Stimulated activated naive B cell treated with anti-CD40 and anti-IgM and Interleukin-4, amounts not matched to agents 10 μg/mL and 1 μg/mL and 100 μg/mL, for 72 hours (primary cell): ENCODE measurements around the gene NAP1L4.
A peak's percentile ranks its signal among the peaks of the same experiment; 100 is the strongest.

Source experiments
- ATAC-seq, 2 donors: fragments of 150-1000 bp; cut with Tn5 transposase; replicated peaks; 2 replicates each; pipeline ENCODE4 v1.10.0; 2021; ENCODE audit warnings: moderate library complexity in 1 of 2
- DNase-seq: peaks from one replicate; pipeline ENCODE4 v3.0.0; 2021
- H3K27ac Mint-ChIP-seq: one replicate; pipeline ENCODE4 v1.8.0; 2022; ENCODE audit warnings: mild to moderate bottlenecking, mixed read lengths
- H3K27me3 Mint-ChIP-seq, 2 donors: one replicate each; pipeline ENCODE4 v1.8.0; 2022; ENCODE audit warnings: mixed read lengths in 2 of 2
- H3K36me3 Mint-ChIP-seq, 2 donors: one replicate each; pipeline ENCODE4 v1.8.0; 2022; ENCODE audit warnings: mixed read lengths in 2 of 2, mild to moderate bottlenecking in 1 of 2
- H3K4me1 Mint-ChIP-seq, 2 donors: one replicate each; pipeline ENCODE4 v1.8.0; 2022; ENCODE audit warnings: mixed read lengths in 2 of 2, mild to moderate bottlenecking in 1 of 2
- H3K4me3 Mint-ChIP-seq, 2 donors: one replicate each; pipeline ENCODE4 v1.8.0; 2022; ENCODE audit warnings: mild to moderate bottlenecking in 2 of 2, mixed read lengths in 2 of 2, moderate library complexity in 1 of 2
- H3K9me3 Mint-ChIP-seq, 2 donors: one replicate each; pipeline ENCODE4 v1.8.0; 2022; ENCODE audit warnings: mixed read lengths in 2 of 2, mild to moderate bottlenecking in 1 of 2

NAP1L4 gene

DNA sequence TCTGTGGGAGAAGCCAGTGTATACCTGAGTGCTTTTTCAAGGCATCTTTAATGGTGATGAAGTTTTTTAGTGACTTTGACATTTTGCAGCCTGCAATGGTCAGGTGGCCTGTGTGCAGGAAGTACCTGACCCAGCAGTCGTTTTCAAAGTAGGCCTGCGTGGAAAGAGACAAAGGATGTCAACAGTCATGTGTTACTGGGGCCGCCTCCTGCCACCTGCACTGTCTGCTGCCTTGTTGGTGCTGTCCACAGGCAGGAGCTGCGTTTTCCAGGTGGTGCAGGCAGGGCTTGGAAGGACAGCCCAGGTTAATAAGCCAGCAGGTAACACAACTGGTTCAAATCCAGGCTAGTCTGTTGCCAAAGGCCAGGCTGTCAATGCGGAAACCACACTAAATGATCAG is 26.5 kb upstream of the NAP1L4 start:
- Mint-ChIP-seq H3K4me1 (peaks cover 21% of the 10 kb centered on the region in 2 donors), H3K27me3 (no peaks in the 10 kb centered on the region), H3K4me3 (no peak overlapping the region), H3K9me3 (no peaks in the 10 kb centered on the region), H3K27ac (no peak overlapping the region), H3K36me3 (peaks cover 37 to 61% of the 10 kb centered on the region in 2 donors)
- DNase-seq (no peak), ATAC-seq (no peak)

DNA sequence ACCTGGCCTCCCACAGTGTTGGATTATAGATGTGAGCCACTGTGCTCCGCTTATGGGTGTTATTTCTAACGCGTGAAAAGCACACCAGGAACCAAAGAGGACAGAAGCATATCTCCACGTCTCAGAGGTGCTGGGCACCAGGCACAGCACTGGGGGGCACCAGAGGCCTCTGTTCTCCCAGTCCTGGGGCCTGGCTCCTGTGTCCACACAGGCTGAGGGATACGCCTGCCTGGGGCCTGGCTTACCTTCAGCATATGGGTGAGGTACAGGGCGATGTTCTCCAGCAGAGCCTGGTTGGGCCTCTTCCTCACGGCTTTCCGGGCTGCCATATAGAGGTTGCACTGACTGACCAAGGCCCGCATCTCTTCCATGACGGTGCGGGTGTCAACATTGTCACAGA is 24.7 kb upstream of the NAP1L4 start:
- H3K36me3 Mint-ChIP-seq, result peaks cover 33 to 53% of the 10 kb centered on the region in 2 donors
- no peak overlapping the region for H3K27ac Mint-ChIP-seq
- H3K4me1 Mint-ChIP-seq, result peaks cover 4 to 7% of the 10 kb centered on the region in 2 donors
- no peaks in the 10 kb centered on the region for H3K27me3 Mint-ChIP-seq
- DNase-seq, result no peak
- no peak overlapping the region for H3K4me3 Mint-ChIP-seq
- no peaks in the 10 kb centered on the region for H3K9me3 Mint-ChIP-seq
- ATAC-seq, result no peak

- peaks cover 35 to 54% of the 10 kb centered on the region in 2 donors for H3K36me3 Mint-ChIP-seq
- peaks cover 0 to 4% of the 10 kb centered on the region in 2 donors for H3K4me1 Mint-ChIP-seq
- H3K27me3 Mint-ChIP-seq, result no peaks in the 10 kb centered on the region
- DNase-seq, result no peak
- H3K4me3 Mint-ChIP-seq, result no peak overlapping the region
- no peak for ATAC-seq
- no peak overlapping the region for H3K27ac Mint-ChIP-seq
- H3K9me3 Mint-ChIP-seq, result no peaks in the 10 kb centered on the region
Observed at GRCh38 chr11:3015796-3016195, 23.7 kb upstream of the NAP1L4 start.

DNA sequence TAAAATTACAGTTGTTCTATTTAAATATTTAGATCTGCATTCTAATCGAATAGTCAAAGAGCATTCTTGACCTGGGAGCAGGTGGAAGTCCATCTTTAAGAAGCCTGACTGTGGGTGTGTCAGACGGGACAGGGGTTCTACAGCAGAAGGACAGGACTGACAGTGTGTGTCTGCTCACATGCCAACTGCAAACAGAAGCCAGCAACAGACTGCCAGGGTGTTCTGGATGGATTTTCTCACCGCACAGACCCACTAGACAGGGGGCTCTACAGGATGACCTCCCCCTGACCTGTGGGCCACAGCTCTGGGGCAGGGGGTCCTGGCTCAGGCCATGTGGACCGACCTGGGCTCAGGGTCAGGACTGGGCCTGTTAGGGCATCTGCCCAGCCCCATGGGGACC is 22.8 kb upstream of the NAP1L4 start:
- no peak for DNase-seq
- H3K27me3 Mint-ChIP-seq, result no peaks in the 10 kb centered on the region
- H3K9me3 Mint-ChIP-seq, result no peaks in the 10 kb centered on the region
- no peak overlapping the region for H3K27ac Mint-ChIP-seq
- H3K36me3 Mint-ChIP-seq, result peaks cover 30 to 50% of the 10 kb centered on the region in 2 donors
- no peak for ATAC-seq
- H3K4me1 Mint-ChIP-seq, result no peaks in the 10 kb centered on the region
- no peak overlapping the region for H3K4me3 Mint-ChIP-seq

- Mint-ChIP-seq H3K36me3 (peaks cover 27 to 50% of the 10 kb centered on the region in 2 donors), H3K27ac (no peak overlapping the region), H3K4me3 (no peak overlapping the region), H3K9me3 (no peaks in the 10 kb centered on the region), H3K27me3 (no peaks in the 10 kb centered on the region), H3K4me1 (no peaks in the 10 kb centered on the region)
- ATAC-seq (peak; percentile 76 to 86), DNase-seq (peak; percentile 24)
Observed at GRCh38 chr11:3014057-3014938, 22.2 kb upstream of the NAP1L4 start.

DNA sequence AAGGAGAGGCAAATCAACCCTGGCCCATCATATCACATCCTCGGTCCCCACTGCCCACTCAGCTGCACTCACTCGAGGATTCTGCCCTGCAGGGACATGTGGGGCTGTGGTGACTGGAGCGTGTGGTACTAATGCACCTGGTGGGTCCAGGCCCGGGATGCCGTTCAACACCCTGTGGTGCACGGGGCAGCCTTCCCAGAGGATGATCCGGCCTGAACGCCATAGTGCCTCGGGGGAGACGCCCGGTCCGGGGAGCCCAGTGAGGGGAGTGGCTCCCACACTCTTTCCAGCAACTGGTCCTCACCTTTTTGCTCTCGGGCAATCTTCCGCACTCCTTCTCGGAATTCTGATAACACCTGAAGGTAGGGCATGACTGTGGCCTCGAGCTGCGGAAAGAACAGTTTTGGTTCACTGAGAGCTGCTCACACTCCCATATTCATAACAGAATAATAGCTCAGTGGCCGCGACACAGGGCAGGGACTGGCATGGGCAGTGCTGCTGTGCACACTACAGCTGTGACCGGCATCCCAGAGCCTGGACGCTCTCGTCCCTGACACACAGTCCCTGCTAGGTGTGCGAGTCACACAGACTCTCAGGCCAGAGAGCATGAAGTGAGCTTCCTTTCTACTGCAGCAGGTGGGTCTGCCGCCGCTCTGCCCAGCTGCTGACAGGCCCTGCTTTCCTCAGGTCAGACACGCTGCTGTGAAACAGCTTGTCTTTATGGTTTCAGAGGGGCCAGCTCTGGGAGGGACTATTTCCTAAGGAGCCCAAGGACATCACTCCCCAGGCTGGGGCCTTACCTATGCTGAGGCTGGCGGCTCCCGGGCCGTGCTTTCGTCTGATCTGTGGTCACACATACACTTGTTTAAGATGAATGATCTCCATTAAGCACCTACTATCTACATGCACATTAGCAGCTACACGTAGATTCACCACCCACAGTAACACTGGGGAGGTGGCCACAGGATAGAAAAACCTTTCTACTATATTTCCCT is 20.1 kb upstream of the NAP1L4 start:
- H3K9me3 Mint-ChIP-seq, result no peaks in the 10 kb centered on the region
- ATAC-seq, result no peak
- H3K27me3 Mint-ChIP-seq, result no peaks in the 10 kb centered on the region
- H3K36me3 Mint-ChIP-seq, result peaks cover 43 to 47% of the 10 kb centered on the region in 2 donors
- DNase-seq, result no peak
- H3K4me1 Mint-ChIP-seq, result peaks cover 0 to 5% of the 10 kb centered on the region in 2 donors
- H3K27ac Mint-ChIP-seq, result peak overlapping the region; percentile 9
- no peak overlapping the region for H3K4me3 Mint-ChIP-seq

DNA sequence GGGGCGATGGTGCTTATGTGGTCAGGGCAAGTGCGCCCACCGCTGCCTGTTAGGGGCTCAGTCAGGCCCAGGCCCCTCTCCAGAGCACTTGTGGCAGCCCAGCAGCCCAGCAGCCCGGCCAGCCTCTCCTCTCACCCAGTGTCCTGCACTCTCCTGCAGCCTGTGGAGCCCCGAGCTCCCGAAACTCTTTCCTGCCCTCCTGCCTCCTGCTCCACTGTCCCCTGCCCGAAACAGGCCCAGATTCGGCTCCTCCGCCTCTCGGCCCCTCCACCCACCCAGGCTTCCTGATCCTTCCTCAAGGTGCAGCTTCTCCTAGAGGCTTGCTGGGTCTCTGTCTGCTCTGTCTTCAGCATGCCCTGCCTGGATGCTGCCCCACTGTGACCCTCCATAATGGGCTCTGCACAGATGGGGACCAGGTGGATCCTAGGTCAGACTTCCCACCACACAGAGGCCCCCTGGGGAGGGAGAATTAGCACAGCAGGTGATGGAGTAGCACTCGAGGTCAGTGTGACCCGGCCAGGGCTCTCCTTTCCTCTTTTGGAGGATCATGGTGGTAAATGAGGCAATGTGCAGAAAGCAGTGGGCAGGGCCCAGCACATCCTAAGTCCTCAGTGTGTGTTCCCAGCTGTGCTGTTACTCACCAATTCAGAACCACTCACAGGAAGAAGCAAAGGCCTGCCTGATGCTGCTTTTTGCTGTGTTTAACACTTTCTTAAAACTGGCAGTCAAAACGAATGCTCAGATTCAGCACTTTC is 18.6 kb upstream of the NAP1L4 start:
- Mint-ChIP-seq H3K27me3 (no peaks in the 10 kb centered on the region), H3K9me3 (no peaks in the 10 kb centered on the region), H3K27ac (peak overlapping the region; percentile 31), H3K4me3 (no peak overlapping the region), H3K4me1 (peaks cover 0 to 5% of the 10 kb centered on the region in 2 donors), H3K36me3 (peaks cover 46 to 48% of the 10 kb centered on the region in 2 donors)
- no peak for ATAC-seq
- no peak for DNase-seq

GRCh38 chr11:3010004-3010403 is 17.9 kb upstream of the NAP1L4 start:
- no peaks in the 10 kb centered on the region for H3K9me3 Mint-ChIP-seq
- H3K4me3 Mint-ChIP-seq, result no peak overlapping the region
- ATAC-seq (no peak), DNase-seq (no peak)
- peaks cover 42 to 48% of the 10 kb centered on the region in 2 donors for H3K36me3 Mint-ChIP-seq
- H3K27ac Mint-ChIP-seq, result no peak overlapping the region
- H3K27me3 Mint-ChIP-seq, result no peaks in the 10 kb centered on the region
- peaks cover 0 to 5% of the 10 kb centered on the region in 2 donors for H3K4me1 Mint-ChIP-seq

DNA sequence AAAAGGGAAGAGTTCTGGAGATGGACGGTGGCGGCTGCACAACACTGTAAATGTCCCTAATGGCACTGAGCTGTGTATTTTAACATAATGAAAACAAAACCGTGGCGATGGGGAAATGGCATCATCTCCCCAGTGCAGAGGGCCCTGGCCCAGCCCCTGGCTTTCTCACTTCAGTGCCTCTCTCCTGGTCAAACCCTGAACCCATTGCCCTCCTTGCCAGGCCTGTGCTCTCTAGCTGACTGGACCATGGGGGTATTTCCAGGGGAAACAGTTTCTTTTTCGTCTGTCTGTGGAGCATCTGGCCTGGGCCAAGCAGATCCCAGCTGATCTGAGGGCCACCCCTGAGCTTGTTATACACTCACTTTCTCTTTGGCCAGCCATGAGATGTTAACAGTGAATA is 17.4 kb upstream of the NAP1L4 start:
- ATAC-seq, result no peak

GRCh38 chr11:3008746-3009336 is 16.7 kb upstream of the NAP1L4 start:
- H3K27ac Mint-ChIP-seq, result peak overlapping the region; percentile 53
- peaks cover 0 to 5% of the 10 kb centered on the region in 2 donors for H3K4me1 Mint-ChIP-seq
- ATAC-seq, result no peak
- H3K4me3 Mint-ChIP-seq, result no peak overlapping the region
- H3K9me3 Mint-ChIP-seq, result no peaks in the 10 kb centered on the region
- H3K36me3 Mint-ChIP-seq, result peaks cover 50 to 56% of the 10 kb centered on the region in 2 donors
- no peaks in the 10 kb centered on the region for H3K27me3 Mint-ChIP-seq
- no peak for DNase-seq

More for the DNA sequence above, 17.4 kb upstream of the NAP1L4 start:
- peaks cover 0 to 5% of the 10 kb centered on the region in 2 donors for H3K4me1 Mint-ChIP-seq
- no peak overlapping the region for H3K27ac Mint-ChIP-seq
- no peak for DNase-seq
- no peaks in the 10 kb centered on the region for H3K9me3 Mint-ChIP-seq
- H3K36me3 Mint-ChIP-seq, result peaks cover 44 to 50% of the 10 kb centered on the region in 2 donors
- no peaks in the 10 kb centered on the region for H3K27me3 Mint-ChIP-seq
- H3K4me3 Mint-ChIP-seq, result no peak overlapping the region

DNA sequence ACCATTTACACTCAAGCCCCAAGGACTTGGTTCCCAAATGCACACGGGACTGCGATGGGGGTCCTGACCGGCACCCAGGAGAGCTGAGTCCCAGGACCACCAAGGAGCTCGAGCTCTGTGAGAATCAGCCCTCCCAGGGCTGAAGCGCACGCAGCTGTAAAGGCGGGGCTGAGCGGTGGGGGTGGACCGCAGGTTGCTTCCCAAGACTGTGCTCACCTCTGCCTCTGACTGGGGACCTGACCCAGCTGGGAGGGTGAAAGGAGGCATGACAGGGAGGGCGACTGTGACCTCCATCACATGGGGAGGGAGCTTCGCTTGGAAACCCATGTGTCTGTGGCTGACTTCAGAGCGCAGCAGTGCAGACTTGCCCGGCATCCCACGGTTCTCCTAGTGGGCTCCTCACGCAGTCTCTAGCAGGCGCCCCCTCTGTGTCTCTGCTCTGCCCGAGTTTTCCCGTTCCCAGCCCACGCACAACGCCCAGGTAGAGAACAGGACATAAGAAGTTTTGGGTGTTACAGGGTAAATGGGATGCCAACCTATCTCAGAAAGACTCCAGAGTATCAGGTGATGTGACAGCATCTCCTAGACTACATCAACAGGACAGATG is 15.4 kb upstream of the NAP1L4 start:
- ATAC-seq (no peak), DNase-seq (no peak)
- no peaks in the 10 kb centered on the region for H3K9me3 Mint-ChIP-seq
- no peak overlapping the region for H3K4me3 Mint-ChIP-seq
- peaks cover 0 to 5% of the 10 kb centered on the region in 2 donors for H3K4me1 Mint-ChIP-seq
- H3K27ac Mint-ChIP-seq, result no peak overlapping the region
- peaks cover 58 to 64% of the 10 kb centered on the region in 2 donors for H3K36me3 Mint-ChIP-seq
- no peaks in the 10 kb centered on the region for H3K27me3 Mint-ChIP-seq

DNA sequence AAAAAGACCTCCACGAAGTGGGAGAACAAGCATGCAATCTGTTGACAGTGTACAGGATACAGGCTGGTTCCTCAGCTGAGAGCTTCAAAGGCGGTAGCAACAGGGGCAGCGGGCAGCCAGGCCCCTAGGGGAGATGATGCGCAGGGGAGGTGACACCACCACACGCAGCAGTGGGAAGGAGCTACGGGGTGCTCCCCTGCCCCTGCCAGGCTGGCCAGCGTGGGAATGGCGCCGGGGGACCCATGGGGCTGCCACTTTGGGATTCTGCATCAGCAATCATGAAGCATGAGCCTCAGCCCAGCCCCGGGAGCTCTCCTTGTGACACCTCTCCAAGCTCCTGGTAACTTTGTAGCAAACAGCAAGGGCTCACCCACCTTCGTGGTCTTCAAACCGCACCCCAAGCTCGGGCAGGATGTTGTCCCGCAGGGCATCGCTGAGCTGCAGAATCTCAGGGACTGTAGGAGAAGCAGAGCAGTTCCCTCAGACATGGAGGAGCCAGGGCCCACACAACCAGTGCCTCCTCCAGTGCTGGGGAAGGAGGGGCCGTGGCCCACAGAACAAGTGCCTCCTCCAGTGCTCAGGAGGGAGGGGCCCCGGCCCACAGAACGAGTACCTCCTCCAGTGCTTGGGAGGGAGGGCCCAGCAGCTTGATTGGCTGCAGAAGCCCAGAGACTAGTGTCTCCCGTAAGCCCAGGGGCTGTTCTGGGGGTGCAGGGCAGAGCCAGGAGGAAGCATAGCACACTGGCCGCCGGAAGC is 14.6 kb upstream of the NAP1L4 start:
- no peak overlapping the region for H3K4me3 Mint-ChIP-seq
- H3K27ac Mint-ChIP-seq, result no peak overlapping the region
- peaks cover 0 to 5% of the 10 kb centered on the region in 2 donors for H3K4me1 Mint-ChIP-seq
- H3K36me3 Mint-ChIP-seq, result peaks cover 58 to 68% of the 10 kb centered on the region in 2 donors
- no peak for DNase-seq
- ATAC-seq, result no peak
- H3K27me3 Mint-ChIP-seq, result no peaks in the 10 kb centered on the region
- H3K9me3 Mint-ChIP-seq, result no peaks in the 10 kb centered on the region

GRCh38 chr11:3004481-3004880 is 12.4 kb upstream of the NAP1L4 start:
- Mint-ChIP-seq H3K27me3 (no peaks in the 10 kb centered on the region), H3K36me3 (peaks cover 65 to 74% of the 10 kb centered on the region in 2 donors), H3K27ac (no peak overlapping the region), H3K4me1 (peaks cover 0 to 5% of the 10 kb centered on the region in 2 donors), H3K9me3 (no peaks in the 10 kb centered on the region), H3K4me3 (no peak overlapping the region)
- ATAC-seq, result no peak
- no peak for DNase-seq
